K562 (cell line): Measurements from ENCODE around the gene DAPK2. TPM values are rescaled to one million over a fixed set of nuclear protein-coding genes. Genes with fewer than 3 reads are reported as not detected.

Source experiments
- CC2D1A ChIP-seq: fragments of 450-650 bp; IDR thresholded peaks from 2 replicates; pipeline ENCODE4 v1.6.1; 2017; ENCODE audit warnings: mild to moderate bottlenecking
- E2F1 ChIP-seq: sonication (generic); formaldehyde crosslinking; IDR thresholded peaks from 2 replicates; pipeline ENCODE4 v1.8.1; 2023; ENCODE audit warnings: mild to moderate bottlenecking, missing genetic modification reagents, moderate library complexity
- EGR1 ChIP-seq: fragments of 450-650 bp; conservative IDR thresholded peaks from 2 replicates; pipeline ENCODE4 v1.6.1; 2017; ENCODE audit warnings: mild to moderate bottlenecking
- ELF2 ChIP-seq: fragments of 250-450 bp; sonication (Bioruptor Pico); IDR thresholded peaks from 2 replicates; pipeline ENCODE4 v1.5.0; 2021; ENCODE audit warnings: mild to moderate bottlenecking
- HMG20B ChIP-seq: fragments of 250-450 bp; sonication (Bioruptor Pico); IDR thresholded peaks from 2 replicates; pipeline ENCODE4 v1.5.0; 2021; ENCODE audit warnings: mild to moderate bottlenecking
- ILK ChIP-seq: fragments of 450-650 bp; IDR thresholded peaks from 2 replicates; pipeline ENCODE4 v1.6.1; 2016; ENCODE audit warnings: missing genetic modification characterization, low read depth, mild to moderate bottlenecking, missing compliant biosample characterization, moderate library complexity, borderline replicate concordance
- KAT8 ChIP-seq: fragments of 450-650 bp; IDR thresholded peaks from 2 replicates; pipeline ENCODE4 v1.6.1; 2016; ENCODE audit warnings: low read depth, mild to moderate bottlenecking
- KHSRP ChIP-seq: fragments of 450-650 bp; IDR thresholded peaks from 2 replicates; pipeline ENCODE4 v1.6.1; 2017
- LCOR ChIP-seq: sonication (generic); formaldehyde crosslinking; IDR thresholded peaks from 2 replicates; pipeline ENCODE4 v1.8.0; 2022; ENCODE audit warnings: mild to moderate bottlenecking, missing genetic modification reagents
- MCM5 ChIP-seq: fragments of 450-650 bp; IDR thresholded peaks from 2 replicates; pipeline ENCODE4 v1.6.1; 2016; ENCODE audit warnings: low read depth
- MEIS2 ChIP-seq: fragments of 450-650 bp; IDR thresholded peaks from 2 replicates; pipeline ENCODE4 v1.6.1; 2014; ENCODE audit warnings: mild to moderate bottlenecking; ENCODE audit not compliant: partially characterized antibody
- NCOA1 ChIP-seq: fragments of 450-650 bp; IDR thresholded peaks from 2 replicates; pipeline ENCODE4 v1.6.1; 2016; ENCODE audit warnings: low read depth
- NEUROD1 ChIP-seq: fragments of 150-350 bp; IDR thresholded peaks from 2 replicates; pipeline ENCODE4 v1.6.1; 2014; ENCODE audit warnings: borderline replicate concordance, low read length, low read depth; ENCODE audit not compliant: partially characterized antibody
- POU5F1 ChIP-seq: fragments of 150-350 bp; IDR thresholded peaks from 2 replicates; pipeline ENCODE4 v1.6.1; 2014; ENCODE audit warnings: borderline replicate concordance, low read length, low read depth, mild to moderate bottlenecking; ENCODE audit not compliant: partially characterized antibody
- RFX5 ChIP-seq: IDR thresholded peaks from 2 replicates; pipeline ENCODE4 v1.6.1; 2011; ENCODE audit warnings: low read depth, mild to moderate bottlenecking, improper control_type of control experiment, low read length
- RFX7 ChIP-seq: fragments of 250-450 bp; sonication (Bioruptor Pico); IDR thresholded peaks from 2 replicates; pipeline ENCODE4 v1.5.1; 2021; ENCODE audit warnings: mild to moderate bottlenecking
- SMARCA5 ChIP-seq: fragments of 450-650 bp; IDR thresholded peaks from 2 replicates; pipeline ENCODE4 v1.6.1; 2016
- TCF7L2 ChIP-seq: fragments of 150-350 bp; IDR thresholded peaks from 2 replicates; pipeline ENCODE4 v1.6.1; 2016; ENCODE audit warnings: low read depth, mild to moderate bottlenecking, low read length, moderate library complexity
- TOE1 ChIP-seq, 2 experiments: fragments of 450-650 bp in 1 of 2; sonication (generic) in 1 of 2; formaldehyde crosslinking in 1 of 2; IDR thresholded peaks; 2 replicates each; pipeline versions ENCODE4 v1.7.1 to v1.8.0; 2016 to 2022; ENCODE audit warnings: borderline replicate concordance in 2 of 2, mild to moderate bottlenecking in 2 of 2, antibody characterized with exemption in 1 of 2, inconsistent platforms in 1 of 2, low read depth in 1 of 2, missing genetic modification reagents in 1 of 2, moderate library complexity in 1 of 2
- ZBTB43 ChIP-seq: sonication (generic); formaldehyde crosslinking; IDR thresholded peaks from 2 replicates; pipeline ENCODE4 v1.8.0; 2023; ENCODE audit warnings: mild to moderate bottlenecking, missing genetic modification reagents
- ZNF165 ChIP-seq: fragments of 250-450 bp; sonication (Bioruptor Pico); IDR thresholded peaks from 2 replicates; pipeline ENCODE4 v1.4.0; 2020; ENCODE audit warnings: borderline replicate concordance
- ZNF707 ChIP-seq: fragments of 250-450 bp; sonication (Bioruptor Pico); conservative IDR thresholded peaks from 2 replicates; pipeline ENCODE4 v1.8.0; 2022; ENCODE audit warnings: inconsistent platforms, mild to moderate bottlenecking, moderate library complexity
- polyA plus RNA-seq, 8 experiments: library from polyadenylated mRNA; depleted of rRNA in 4 of 8; stranded (reverse) in 5 of 8; unstranded in 3 of 8; fragments of >200 nt; fragmentation: Nextera tagmentation in 2 of 8; fragmentation: Illumina TruSeq in 1 of 8; extraction: Ambion mirVana in 2 of 8; extraction: Trizol in 1 of 8; gene quantifications; 2 replicates each; pipeline versions ENCODE4 v1.2.1 to v1.2.3, GENCODE V29; 2011 to 2014; ENCODE audit warnings: inconsistent platforms in 1 of 8, missing spikeins in 1 of 8
- total RNA-seq, 7 experiments: library from RNA; depleted of rRNA in 6 of 7; stranded (reverse); fragments of >200 nt in 6 of 7; fragmentation: Illumina TruSeq in 2 of 7; extraction: Trizol in 2 of 7; gene quantifications; 2 replicates each; pipeline versions ENCODE4 v1.2.1 to v1.2.3, GENCODE V29; 2011 to 2021; ENCODE audit warnings: low replicate concordance in 1 of 7
- TF ChIP-seq, protein P1 (sequence below): conservative IDR thresholded peaks from 2 replicates; pipeline ENCODE4 v1.6.1; 2011; ENCODE audit warnings: low read depth, mild to moderate bottlenecking, low read length; ENCODE audit not compliant: control insufficient read depth
- TF ChIP-seq, protein P2 (sequence below): sonication (generic); formaldehyde crosslinking; IDR thresholded peaks from 2 replicates; pipeline ENCODE4 v1.8.0; 2022; ENCODE audit warnings: mild to moderate bottlenecking, low read depth, missing genetic modification reagents

DAPK2 gene
- total and polyA plus RNA-seq, 9 of the 15 experiments (the other 6 are each of a cell fraction or from before 2014, with no cell fraction given), result 0.14 to 5.2 (median 2.2) TPM

- TF ChIP-seq ZNF165 (CRISPR knock-in tag), result 0 out of 2 replicates have a peak, but pooled peaks have one; percentile 44
- TF ChIP-seq, protein P1, sequence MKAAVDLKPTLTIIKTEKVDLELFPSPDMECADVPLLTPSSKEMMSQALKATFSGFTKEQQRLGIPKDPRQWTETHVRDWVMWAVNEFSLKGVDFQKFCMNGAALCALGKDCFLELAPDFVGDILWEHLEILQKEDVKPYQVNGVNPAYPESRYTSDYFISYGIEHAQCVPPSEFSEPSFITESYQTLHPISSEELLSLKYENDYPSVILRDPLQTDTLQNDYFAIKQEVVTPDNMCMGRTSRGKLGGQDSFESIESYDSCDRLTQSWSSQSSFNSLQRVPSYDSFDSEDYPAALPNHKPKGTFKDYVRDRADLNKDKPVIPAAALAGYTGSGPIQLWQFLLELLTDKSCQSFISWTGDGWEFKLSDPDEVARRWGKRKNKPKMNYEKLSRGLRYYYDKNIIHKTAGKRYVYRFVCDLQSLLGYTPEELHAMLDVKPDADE, result peak; percentile 47; the same call in 1 of the 2 replicates
- no peak for TF ChIP-seq CC2D1A
- peak; percentile 91 for TF ChIP-seq E2F1
- TF ChIP-seq, protein P2, sequence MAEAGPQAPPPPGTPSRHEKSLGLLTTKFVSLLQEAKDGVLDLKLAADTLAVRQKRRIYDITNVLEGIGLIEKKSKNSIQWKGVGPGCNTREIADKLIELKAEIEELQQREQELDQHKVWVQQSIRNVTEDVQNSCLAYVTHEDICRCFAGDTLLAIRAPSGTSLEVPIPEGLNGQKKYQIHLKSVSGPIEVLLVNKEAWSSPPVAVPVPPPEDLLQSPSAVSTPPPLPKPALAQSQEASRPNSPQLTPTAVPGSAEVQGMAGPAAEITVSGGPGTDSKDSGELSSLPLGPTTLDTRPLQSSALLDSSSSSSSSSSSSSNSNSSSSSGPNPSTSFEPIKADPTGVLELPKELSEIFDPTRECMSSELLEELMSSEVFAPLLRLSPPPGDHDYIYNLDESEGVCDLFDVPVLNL, result peak; percentile 91
- no peak for TF ChIP-seq ELF2 (CRISPR knock-in tag)
- TF ChIP-seq KAT8, result no peak
- TF ChIP-seq TCF7L2, result no peak
- no peak for TF ChIP-seq ILK (tag)
- TF ChIP-seq EGR1, result no peak
- TF ChIP-seq RFX7, result no peak
- peak; percentile 90 for TF ChIP-seq ZBTB43 (CRISPR knock-in tag)
- no peak for TF ChIP-seq RFX5
- no peak for TF ChIP-seq KHSRP
- TF ChIP-seq TOE1 (IDR thresholded peaks at IDR 0.05; ENCODE audit: borderline replicate concordance), result no peak
- peak; percentile 96 for TF ChIP-seq TOE1 (CRISPR knock-in tag; IDR thresholded peaks at IDR 0.05; ENCODE audit: borderline replicate concordance, low read depth)
- TF ChIP-seq NCOA1, result peak; percentile 97
- no peak for TF ChIP-seq ZNF707
- TF ChIP-seq HMG20B, result no peak
- TF ChIP-seq LCOR (CRISPR knock-in tag), result 0 out of 2 replicates have a peak, but pooled peaks have one; percentile 62
- TF ChIP-seq MCM5, result no peak
- no peak for TF ChIP-seq SMARCA5
- no peak for TF ChIP-seq NEUROD1
- peak; percentile 72 for TF ChIP-seq MEIS2
- no peak for TF ChIP-seq POU5F1
Measured at GRCh38 chr15:63870487-63871209, 175.6 kb downstream of the DAPK2 start (continued).
